OCI-LY3 (cell line): ENCODE data around the gene MAGIX.

Experiments
- EZH2phosphoT487 ChIP-seq: fragments of 200-600 bp; shearing (Covaris generic); IDR thresholded peaks from 2 replicates; pipeline ENCODE4 v1.6.1; 2018; ENCODE audit warnings: antibody characterized with exemption, mixed run types, low read depth
- TF ChIP-seq, protein P1 (sequence below): fragments of 200-600, 300-600 bp; sonication (generic); IDR thresholded peaks from 2 replicates; pipeline ENCODE4 v1.5.1; 2014; ENCODE audit warnings: antibody characterized with exemption, low read length, low read depth

DNA sequence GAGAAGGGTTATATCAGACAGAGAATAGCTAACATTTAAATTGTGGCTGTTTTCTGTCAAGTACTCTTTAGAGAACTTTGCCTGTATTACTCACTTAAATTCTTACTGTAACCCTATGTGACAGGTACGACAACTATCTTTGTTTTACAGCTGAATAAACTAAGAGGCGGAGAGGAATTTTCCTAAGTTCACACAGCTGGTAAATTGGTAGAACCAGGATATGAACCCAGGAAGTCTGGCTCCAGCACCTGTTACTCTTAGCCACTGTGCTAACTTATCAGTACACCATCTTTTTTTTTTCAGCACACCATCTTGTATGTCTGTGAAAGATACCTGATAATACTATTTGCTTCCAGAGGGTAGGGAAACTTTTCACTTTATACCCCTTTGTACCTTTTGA is 39.5 kb downstream of the MAGIX start:
- TF ChIP-seq, protein P1, sequence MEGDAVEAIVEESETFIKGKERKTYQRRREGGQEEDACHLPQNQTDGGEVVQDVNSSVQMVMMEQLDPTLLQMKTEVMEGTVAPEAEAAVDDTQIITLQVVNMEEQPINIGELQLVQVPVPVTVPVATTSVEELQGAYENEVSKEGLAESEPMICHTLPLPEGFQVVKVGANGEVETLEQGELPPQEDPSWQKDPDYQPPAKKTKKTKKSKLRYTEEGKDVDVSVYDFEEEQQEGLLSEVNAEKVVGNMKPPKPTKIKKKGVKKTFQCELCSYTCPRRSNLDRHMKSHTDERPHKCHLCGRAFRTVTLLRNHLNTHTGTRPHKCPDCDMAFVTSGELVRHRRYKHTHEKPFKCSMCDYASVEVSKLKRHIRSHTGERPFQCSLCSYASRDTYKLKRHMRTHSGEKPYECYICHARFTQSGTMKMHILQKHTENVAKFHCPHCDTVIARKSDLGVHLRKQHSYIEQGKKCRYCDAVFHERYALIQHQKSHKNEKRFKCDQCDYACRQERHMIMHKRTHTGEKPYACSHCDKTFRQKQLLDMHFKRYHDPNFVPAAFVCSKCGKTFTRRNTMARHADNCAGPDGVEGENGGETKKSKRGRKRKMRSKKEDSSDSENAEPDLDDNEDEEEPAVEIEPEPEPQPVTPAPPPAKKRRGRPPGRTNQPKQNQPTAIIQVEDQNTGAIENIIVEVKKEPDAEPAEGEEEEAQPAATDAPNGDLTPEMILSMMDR = no peak
- TF ChIP-seq EZH2phosphoT487 = no peak
